ENCODE results near the gene CDHR3.

The CDHR3 gene

GRCh38 chr7:106009503-106010226 lies 46.6 kb downstream of the CDHR3 start:
- TF ChIP-seq CTCF (IDR thresholded peaks at IDR 0.05; ENCODE audit: insufficient read depth, missing control alignments), result peak; percentile 72
- FAIRE-seq (no peak), DNase-seq (ENCODE audit: insufficient read length, low spot score) (peak; percentile 83)

DNA sequence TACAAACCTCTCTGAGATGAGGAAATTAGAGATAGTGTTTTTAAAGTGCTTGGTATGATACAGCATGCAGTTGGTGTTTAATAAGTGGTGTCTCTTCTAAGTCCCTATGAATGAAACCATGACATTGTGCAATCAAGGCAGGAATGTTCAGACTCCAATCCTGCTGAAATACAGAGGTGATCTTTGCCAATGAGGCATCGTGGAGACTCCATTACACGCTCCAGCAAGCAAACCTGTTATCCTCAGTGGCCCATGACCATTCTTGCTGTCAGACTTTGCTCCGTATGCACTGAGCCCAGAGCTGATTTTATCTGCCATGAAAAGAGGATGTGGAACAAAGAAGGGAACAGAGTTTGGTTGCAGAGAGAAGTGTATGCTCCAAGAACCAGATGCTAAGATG lies 47.3 kb downstream of the CDHR3 start:
- FAIRE-seq (no peak), DNase-seq (ENCODE audit: insufficient read length, low spot score) (no peak)
- no peak for TF ChIP-seq CTCF (IDR thresholded peaks at IDR 0.05; ENCODE audit: insufficient read depth, missing control alignments)

DNA sequence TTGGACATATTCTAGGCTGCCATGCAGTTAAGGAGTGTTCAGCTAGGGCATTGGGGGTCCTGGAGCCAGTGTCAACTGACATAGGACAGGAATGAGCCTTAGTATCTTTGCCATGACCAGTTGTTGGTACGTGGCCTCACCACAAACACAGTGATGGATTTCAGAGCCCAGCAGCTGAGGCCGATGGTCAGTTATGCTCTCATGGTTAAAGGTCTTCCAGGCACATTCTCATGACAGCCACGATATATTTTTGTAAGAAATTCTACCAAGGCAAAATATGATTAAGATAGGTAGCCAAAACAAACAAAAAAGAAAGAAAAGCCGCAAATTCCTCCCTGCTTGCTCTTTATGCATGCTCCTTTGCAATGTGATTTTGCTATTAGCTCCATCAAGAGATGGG lies 47.8 kb downstream of the CDHR3 start:
- no peak for TF ChIP-seq CTCF (IDR thresholded peaks at IDR 0.05; ENCODE audit: insufficient read depth, missing control alignments)
- DNase-seq (ENCODE audit: insufficient read length, low spot score), result no peak
- no peak for FAIRE-seq

GRCh38 chr7:106012184-106012583 lies 49.1 kb downstream of the CDHR3 start:
- no peak for TF ChIP-seq CTCF (IDR thresholded peaks at IDR 0.05; ENCODE audit: insufficient read depth, missing control alignments)
- DNase-seq (ENCODE audit: insufficient read length, low spot score) (no peak), FAIRE-seq (no peak)

- TF ChIP-seq CTCF (IDR thresholded peaks at IDR 0.05; ENCODE audit: insufficient read depth, missing control alignments), result no peak
- FAIRE-seq (no peak), DNase-seq (ENCODE audit: insufficient read length, low spot score) (no peak)
Measured at GRCh38 chr7:106012935-106013439, 49.9 kb downstream of the CDHR3 start.

DNA sequence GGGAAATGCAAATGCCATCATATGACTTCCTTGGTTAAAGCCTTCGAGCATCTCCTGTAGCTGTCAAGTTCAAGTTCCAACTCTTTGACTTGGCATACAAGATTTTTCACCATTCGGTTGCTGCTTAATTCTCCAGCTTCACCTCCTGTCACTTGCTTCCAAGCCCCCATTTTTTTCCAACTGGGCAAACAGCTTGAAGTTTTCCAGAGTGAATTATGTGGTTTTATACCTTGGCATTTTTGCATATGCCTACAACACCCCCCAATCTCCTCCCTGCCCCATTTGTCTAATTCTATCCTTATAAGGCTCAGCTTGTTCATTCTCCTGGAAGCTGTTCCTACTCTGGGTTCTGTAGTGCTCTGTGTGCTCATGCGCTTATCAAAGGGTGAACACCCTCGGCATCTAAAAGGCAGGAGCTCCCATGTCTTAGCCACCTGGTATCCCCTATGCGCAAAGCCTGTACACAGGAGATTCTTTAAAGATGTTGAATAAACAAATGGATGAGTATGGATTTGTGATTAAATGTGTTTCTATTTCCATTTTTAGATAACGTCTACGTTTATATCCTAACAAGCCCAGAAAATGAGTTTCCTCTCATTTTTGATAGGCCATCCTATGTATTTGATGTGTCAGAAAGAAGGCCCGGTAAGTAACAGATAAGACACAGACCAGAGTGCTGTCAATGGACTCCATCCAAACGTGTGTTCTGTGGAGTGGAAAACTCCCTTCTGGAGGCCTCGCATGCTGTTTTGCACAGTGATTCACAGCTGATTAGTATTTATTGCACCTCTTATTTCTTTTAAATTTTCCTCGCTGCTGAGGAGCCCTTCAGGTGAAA lies 52.5 kb downstream of the CDHR3 start:
- no peak for DNase-seq (ENCODE audit: insufficient read length, low spot score)
- FAIRE-seq, result no peak
- no peak for TF ChIP-seq CTCF (IDR thresholded peaks at IDR 0.05; ENCODE audit: insufficient read depth, missing control alignments)

Data from D721Med (cell line).